Putamen (tissue), 1 donor: ENCODE results near the gene TMEM196.
"Not testable (repeated sequence)": the region's sequence is repeated elsewhere in the genome, so short reads cannot be mapped to it uniquely, and the experiment has no call there.

Source experiments
- DNase-seq: peaks from one replicate; pipeline ENCODE4 v3.0.0-alpha.2; 2016; ENCODE audit warnings: low spot score

The TMEM196 gene

DNA sequence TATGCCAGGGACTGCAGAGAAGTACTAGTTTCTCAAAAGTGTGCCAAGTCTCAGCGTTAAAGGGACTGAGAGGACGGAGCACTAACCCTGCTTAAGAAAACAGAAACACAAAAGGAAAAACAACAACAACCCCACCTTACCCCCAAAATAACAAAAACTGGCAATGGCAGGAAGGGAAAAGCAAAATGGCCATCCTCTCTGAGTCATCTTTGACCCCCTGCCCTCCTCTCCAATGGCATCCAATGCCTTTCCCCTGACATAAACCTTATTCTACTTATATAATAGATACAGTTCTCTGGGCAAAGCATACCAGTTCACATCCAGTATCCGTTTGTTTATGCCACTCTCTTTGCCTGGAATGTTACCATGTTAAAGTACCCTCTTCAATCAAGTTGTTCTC lies 66.2 kb downstream of the TMEM196 start:
- DNase-seq, result no peak

DNA sequence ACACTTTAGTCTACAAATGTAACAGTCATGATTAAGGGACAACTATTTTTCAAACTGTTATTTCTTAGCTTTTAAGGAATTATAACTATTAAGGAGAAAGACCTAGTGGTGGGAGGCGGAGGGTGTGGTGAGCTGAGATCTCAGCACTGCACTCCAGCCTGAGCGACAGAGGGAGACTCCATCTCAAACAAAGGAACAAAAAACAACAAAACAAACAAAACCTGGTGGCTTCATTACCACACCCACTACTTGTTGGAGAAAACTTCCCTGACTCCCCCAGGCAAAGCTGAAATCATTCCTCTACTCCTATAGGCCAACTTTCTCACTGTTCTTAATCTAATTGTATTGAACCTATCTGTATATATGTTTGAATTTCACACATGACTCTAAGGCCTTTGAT lies 67.8 kb downstream of the TMEM196 start:
- DNase-seq, result no peak

DNA sequence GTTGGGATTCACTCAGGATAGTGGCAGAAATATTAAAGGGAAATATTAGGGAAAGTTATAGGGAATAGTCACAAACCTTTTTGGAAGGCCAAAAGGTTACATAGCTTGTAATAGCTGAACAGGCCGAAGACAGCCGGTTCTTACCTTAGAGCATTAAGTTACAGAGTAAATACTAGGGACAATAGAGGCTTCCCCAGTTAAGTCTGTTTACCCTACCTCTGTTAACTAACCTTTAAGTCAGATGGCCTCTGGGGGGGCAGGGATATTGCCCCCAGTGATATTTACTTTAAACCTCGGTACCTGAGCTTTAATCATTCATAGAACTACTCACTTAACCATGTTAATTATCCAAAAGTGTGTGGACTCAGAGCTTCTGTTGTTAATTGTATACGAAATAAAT lies 71.9 kb downstream of the TMEM196 start:
- DNase-seq, result no peak

DNA sequence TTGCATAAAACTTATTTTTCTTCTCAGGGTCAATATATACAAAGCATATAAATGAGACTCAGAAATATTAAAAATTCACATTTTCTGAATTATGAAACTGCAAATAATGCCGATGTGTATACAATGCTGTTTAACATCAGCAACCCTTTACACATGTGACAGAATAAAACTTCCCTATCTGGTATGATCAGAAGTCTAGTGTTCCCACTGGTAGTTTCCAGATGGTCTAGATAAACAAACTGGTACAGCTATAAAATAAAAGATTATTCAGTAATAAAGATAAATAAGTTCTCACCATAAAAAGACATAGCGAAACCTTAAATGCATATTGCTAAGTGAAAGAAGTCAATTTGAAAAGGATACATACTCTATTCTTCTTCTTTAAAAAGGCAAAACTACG lies 72.5 kb downstream of the TMEM196 start:
- no peak for DNase-seq

- DNase-seq, result no peak
These were observed 75.1 kb downstream of the TMEM196 start for GRCh38 chr7:19698331-19698730.

- no peak for DNase-seq
These were observed 76.5 kb downstream of the TMEM196 start for GRCh38 chr7:19696926-19697325.

GRCh38 chr7:19692111-19692828 lies 81.1 kb downstream of the TMEM196 start:
- DNase-seq, result no peak

DNA sequence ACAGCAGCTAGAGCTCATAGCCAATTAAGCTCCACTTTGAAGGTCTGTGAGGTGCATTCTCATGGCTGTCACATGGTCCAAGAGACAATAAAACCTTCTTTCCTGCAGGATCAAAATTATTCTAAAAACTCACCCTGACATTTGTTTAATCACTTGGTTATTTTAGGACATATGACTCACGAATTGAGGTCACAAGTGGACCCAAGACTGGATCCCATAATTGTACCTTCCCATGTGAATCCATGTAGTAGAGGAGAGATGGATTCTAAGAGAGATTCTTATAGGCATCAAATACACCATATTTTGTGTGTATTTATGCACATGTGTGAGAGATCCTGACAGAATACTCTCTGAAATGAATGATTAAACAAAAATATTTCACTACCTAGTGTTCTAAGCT lies 82.7 kb downstream of the TMEM196 start:
- DNase-seq, result no peak

DNA sequence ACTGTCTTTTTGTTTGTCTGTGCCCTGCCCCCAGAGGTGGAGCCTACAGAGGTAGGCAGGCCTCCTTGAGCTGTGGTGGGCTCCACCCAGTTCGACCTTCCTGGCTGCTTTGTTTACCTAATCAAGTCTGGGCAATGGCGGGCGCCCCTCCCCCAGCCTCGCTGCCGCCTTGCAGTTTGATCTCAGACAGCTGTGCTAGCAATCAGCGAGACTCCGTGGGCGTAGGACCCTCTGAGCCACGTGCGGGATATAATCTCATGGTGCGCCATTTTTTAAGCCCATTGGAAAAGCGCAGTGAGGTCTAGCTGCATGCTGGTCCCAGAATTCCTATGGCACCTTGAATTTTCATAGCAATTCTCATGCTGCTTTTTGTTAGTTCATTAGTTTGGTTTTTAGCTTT lies 84.3 kb downstream of the TMEM196 start:
- not testable (repeated sequence) for DNase-seq

DNA sequence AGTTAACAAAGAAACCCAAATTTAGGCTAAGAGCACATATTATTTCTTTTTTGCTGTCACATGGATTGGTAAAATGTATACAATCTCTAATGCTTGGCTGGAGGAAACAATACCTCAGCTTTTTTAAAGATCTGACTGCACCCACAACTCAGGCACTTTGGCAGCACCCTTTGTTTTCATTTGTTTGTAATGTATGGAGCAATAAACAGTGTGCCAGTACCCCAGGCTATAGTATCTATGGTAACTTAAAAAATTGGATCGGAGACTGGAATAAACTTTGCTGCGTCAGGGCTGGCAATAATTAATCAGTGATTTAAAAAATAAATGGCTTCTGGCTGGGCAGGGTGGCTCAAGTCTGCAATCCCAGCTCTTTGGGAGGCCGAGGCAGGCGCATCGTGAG lies 91.8 kb downstream of the TMEM196 start:
- DNase-seq, result no peak

- no peak for DNase-seq
These were observed 96.2 kb downstream of the TMEM196 start for GRCh38 chr7:19677180-19677579.

GRCh38 chr7:19675816-19676215 lies 97.6 kb downstream of the TMEM196 start:
- DNase-seq, result no peak

DNA sequence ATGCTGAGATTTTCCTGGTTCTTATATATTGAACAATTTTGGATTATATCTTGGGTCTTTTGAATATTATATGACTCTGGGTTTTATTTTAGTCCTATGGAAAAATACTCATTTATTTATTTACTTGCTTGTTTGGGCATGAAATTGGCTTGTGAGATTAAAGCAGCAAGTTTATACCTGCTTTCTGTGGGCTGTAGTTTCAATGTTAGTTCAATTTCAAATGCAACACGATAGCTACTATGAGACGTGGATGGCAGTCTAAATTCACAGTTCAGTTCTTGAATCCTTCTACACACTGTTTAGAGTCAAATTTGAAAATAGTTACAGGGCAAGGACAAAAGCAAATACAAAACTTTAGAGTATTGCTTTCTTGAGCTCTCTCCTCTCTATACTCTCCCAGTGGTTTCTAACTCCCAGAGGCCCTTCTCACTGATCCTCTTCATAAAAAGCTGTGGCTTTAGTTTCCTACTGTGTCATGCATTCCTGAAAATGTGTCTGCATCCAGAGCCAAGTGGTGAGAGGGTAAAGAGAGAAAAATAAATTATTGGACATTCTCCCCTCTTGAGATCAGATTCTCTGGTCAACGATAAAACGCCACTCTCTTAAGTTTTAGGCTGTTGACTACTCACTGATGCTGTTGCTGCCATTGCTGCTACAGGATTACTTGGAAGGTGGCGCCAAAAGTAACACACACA lies 99.0 kb downstream of the TMEM196 start:
- no peak for DNase-seq

GRCh38 chr7:19670806-19671205 lies 102.6 kb downstream of the TMEM196 start:
- no peak for DNase-seq
